NCI-H1436 treated with DMSO at 0.1 percent for 48 hours (cell line): ENCODE measurements around the gene PCDH19.

Experiments
- DNase-seq: peaks from one replicate; lab custom pipeline; 2025; lab: John Stamatoyannopoulos, UW

PCDH19 gene

GRCh38 chrX:100296183-100296753 is 113.8 kb downstream of the PCDH19 start:
- DNase-seq: no peak

DNA sequence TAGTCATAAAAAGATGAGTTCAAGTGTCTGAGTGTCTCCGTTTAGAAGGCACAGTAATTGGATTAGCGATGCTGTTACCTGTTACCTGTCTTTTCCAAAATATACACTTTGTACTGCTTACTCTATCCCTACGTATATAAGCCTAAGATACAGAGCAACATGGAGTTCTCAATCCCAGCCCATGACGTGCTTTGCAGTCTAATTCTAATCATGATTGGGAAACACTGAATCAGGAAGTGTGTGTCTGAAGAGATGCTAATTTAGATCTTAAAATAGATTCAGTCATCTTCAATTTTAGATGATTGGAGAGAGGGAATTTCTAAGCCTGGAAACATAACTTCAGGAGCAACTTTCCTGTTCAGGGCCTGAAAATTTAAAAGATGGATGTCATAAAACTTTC is 115.1 kb downstream of the PCDH19 start:
- DNase-seq: no peak

DNA sequence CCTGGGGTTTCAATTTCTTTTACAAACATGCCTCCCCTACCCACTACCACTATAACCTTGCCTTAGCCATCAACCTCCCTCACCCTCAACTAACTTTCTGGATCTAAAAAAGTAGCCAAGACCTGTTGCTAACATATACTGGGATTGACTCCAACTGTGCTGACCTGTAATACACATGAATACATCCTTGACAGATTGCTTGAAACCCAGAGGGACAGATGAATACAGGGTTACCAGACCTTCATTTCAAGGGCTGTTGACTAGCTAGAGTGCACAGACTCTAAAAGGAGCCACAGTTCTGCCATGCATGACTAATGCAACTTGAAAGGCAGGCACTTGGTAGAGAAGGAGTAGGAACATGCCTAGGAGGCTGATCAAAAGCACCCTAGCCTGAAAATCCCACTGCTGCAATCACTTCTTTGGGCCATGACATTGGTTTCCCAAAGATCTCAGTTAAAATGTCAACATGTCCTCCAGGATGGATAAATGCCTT is 121.0 kb downstream of the PCDH19 start:
- no peak for DNase-seq

GRCh38 chrX:100277231-100277630 is 132.8 kb downstream of the PCDH19 start:
- DNase-seq: no peak

- DNase-seq: no peak
Observed at GRCh38 chrX:100274916-100275315, 135.2 kb downstream of the PCDH19 start.

DNA sequence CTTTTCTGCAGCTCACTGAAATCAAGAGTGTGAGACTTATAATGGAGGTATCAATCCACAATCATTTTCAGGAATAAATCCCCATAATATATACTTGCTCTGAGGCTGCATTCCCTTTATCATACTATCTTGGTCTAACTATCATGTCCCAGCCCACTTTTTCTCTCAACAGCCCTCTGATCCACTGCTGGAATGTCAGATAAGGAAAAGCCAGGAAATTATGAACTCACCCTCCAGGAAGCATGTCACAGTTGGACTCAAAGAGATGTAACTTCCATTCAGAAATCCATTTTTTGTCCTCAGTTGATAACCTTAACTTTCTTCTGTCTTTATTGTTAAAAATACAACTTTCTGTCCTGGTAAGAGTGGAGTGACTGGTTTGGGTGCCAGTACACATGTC is 144.9 kb downstream of the PCDH19 start:
- no peak for DNase-seq

GRCh38 chrX:100264200-100264599 is 145.9 kb downstream of the PCDH19 start:
- DNase-seq: no peak

DNA sequence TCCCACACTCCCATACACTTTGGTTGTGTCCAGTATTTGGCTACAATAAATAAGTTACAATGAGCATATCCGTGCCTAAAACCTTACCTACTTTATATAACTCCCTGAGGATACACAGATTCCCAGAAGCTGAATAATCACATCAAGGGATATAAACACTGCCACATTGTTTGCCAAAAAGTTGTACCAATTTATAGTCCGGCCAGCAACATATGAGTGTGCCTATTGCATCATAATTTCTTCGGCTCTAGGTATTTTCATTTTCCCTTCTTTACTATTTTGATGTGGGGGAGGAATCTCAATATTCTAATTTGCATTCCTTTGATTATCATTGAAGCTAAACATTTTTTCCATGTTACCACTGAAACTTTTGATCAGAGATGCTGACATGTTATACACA is 146.4 kb downstream of the PCDH19 start:
- no peak for DNase-seq

- no peak for DNase-seq
Observed at GRCh38 chrX:100248885-100249493, 161.1 kb downstream of the PCDH19 start.

GRCh38 chrX:100247826-100248225 is 162.2 kb downstream of the PCDH19 start:
- DNase-seq: no peak

DNA sequence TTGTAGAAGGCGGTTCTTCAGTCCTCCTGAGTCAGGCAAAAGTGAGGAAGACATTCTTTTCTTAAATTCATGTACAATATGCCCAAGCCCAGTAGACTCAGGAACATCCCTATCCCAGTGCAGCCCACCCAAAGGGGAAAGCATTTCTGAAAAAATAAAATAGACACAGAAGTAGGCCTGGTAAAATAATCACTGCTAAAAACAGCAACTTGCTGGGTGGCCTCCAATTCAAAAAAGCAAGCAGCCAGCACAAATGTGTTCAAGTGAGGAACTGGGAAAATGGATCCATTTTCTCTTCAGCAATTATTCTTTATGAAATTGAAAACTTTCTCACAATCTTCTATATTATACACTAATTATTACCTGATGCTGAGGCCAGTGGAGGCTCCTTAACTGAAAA is 165.4 kb downstream of the PCDH19 start:
- DNase-seq: no peak
